ENCODE data around the gene MACROD2. TPM values are rescaled to one million over a fixed set of nuclear protein-coding genes. Genes with fewer than 3 reads are reported as not detected.

Gene MACROD2
- total RNA-seq, 1 donor from 2014 or later, result 17.6 TPM

- no peak for DNase-seq
These were observed 2040.3 kb downstream of the MACROD2 start for GRCh38 chr20:16035576-16035975.

GRCh38 chr20:16036331-16036730 lies 2041.0 kb downstream of the MACROD2 start:
- no peak for DNase-seq

GRCh38 chr20:16040742-16041141 lies 2045.4 kb downstream of the MACROD2 start:
- no peak for DNase-seq

GRCh38 chr20:16042731-16043130 lies 2047.4 kb downstream of the MACROD2 start:
- no peak for DNase-seq

GRCh38 chr20:16043931-16044330 lies 2048.6 kb downstream of the MACROD2 start:
- no peak for DNase-seq

- no peak for DNase-seq
These were observed 2053.6 kb downstream of the MACROD2 start for GRCh38 chr20:16048876-16049275.

GRCh38 chr20:16049529-16050093 lies 2054.3 kb downstream of the MACROD2 start:
- DNase-seq, result no peak

GRCh38 chr20:16050366-16050765 lies 2055.1 kb downstream of the MACROD2 start:
- no peak for DNase-seq

GRCh38 chr20:16051968-16052367 lies 2056.7 kb downstream of the MACROD2 start:
- no peak for DNase-seq

GRCh38 chr20:16052456-16052855 lies 2057.1 kb downstream of the MACROD2 start:
- DNase-seq, result no peak

- DNase-seq, result no peak
These were observed 2059.7 kb downstream of the MACROD2 start for GRCh38 chr20:16054985-16055384.

- DNase-seq, result no peak
These were observed 2062.3 kb downstream of the MACROD2 start for GRCh38 chr20:16057651-16058050.

GRCh38 chr20:16058268-16058667 lies 2063.0 kb downstream of the MACROD2 start:
- no peak for DNase-seq

GRCh38 chr20:16059841-16060240 lies 2064.5 kb downstream of the MACROD2 start:
- no peak for DNase-seq

- no peak for DNase-seq
These were observed 2066.0 kb downstream of the MACROD2 start for GRCh38 chr20:16061351-16061750.

- no peak for DNase-seq
These were observed 2067.6 kb downstream of the MACROD2 start for GRCh38 chr20:16062661-16063581.

- peak; percentile 11 for DNase-seq
These were observed 2068.6 kb downstream of the MACROD2 start for GRCh38 chr20:16063881-16064280.

GRCh38 chr20:16064989-16065707 lies 2069.8 kb downstream of the MACROD2 start:
- peak; percentile 32 for DNase-seq

- DNase-seq, result no peak
These were observed 2071.3 kb downstream of the MACROD2 start for GRCh38 chr20:16066571-16066970.

- no peak for DNase-seq
These were observed 2074.2 kb downstream of the MACROD2 start for GRCh38 chr20:16069389-16070010.

GRCh38 chr20:16072220-16072619 lies 2076.9 kb downstream of the MACROD2 start:
- DNase-seq, result no peak

GRCh38 chr20:16078172-16078898 lies 2083.0 kb downstream of the MACROD2 start:
- no peak for DNase-seq
